Measurements from ENCODE around the gene TMEM86A. TPM values are rescaled to one million over a fixed set of nuclear protein-coding genes. Genes with fewer than 3 reads are reported as not detected.

Gene TMEM86A
- total RNA-seq, 2 experiments from 2014 or later = 0.11 to 0.34 TPM

GRCh38 chr11:18731441-18731840, 32.9 kb downstream of the TMEM86A start:
- ATAC-seq = peak; percentile 5
- ChIA-PET POLR2A (interaction anchor here (2.2 kb wide), 1 partner anchor 10 kb away, joined by 6 read pairs; no protein-coding TSS in a partner anchor), CTCF (interaction anchor here (0.6 to 3.1 kb wide), 41 partner anchors 8 to 625 kb away, joined by 3 to 33 read pairs (median 4); partner anchors contain the start of genes SAAL1 and UEVLD)
- DNase-seq = no peak
- Mint-ChIP-seq H3K27me3 (no peaks in the 10 kb centered on the region), H3K4me1 (ENCODE audit: low read depth) (peaks cover 5% of the 10 kb centered on the region), H3K27ac (no peak overlapping the region), H3K36me3 (ENCODE audit: low read depth) (no peaks in the 10 kb centered on the region), H3K9me3 (no peaks in the 10 kb centered on the region), H3K4me3 (no peak overlapping the region)
- TF ChIP-seq, protein P1, sequence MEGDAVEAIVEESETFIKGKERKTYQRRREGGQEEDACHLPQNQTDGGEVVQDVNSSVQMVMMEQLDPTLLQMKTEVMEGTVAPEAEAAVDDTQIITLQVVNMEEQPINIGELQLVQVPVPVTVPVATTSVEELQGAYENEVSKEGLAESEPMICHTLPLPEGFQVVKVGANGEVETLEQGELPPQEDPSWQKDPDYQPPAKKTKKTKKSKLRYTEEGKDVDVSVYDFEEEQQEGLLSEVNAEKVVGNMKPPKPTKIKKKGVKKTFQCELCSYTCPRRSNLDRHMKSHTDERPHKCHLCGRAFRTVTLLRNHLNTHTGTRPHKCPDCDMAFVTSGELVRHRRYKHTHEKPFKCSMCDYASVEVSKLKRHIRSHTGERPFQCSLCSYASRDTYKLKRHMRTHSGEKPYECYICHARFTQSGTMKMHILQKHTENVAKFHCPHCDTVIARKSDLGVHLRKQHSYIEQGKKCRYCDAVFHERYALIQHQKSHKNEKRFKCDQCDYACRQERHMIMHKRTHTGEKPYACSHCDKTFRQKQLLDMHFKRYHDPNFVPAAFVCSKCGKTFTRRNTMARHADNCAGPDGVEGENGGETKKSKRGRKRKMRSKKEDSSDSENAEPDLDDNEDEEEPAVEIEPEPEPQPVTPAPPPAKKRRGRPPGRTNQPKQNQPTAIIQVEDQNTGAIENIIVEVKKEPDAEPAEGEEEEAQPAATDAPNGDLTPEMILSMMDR (IDR thresholded peaks at IDR 0.05) = no peak
- intact Hi-C loops (cut with micrococcal nuclease) = loop anchor here (5.0 kb wide), 1 partner anchor 189 kb away; no protein-coding TSS in a partner anchor

DNA sequence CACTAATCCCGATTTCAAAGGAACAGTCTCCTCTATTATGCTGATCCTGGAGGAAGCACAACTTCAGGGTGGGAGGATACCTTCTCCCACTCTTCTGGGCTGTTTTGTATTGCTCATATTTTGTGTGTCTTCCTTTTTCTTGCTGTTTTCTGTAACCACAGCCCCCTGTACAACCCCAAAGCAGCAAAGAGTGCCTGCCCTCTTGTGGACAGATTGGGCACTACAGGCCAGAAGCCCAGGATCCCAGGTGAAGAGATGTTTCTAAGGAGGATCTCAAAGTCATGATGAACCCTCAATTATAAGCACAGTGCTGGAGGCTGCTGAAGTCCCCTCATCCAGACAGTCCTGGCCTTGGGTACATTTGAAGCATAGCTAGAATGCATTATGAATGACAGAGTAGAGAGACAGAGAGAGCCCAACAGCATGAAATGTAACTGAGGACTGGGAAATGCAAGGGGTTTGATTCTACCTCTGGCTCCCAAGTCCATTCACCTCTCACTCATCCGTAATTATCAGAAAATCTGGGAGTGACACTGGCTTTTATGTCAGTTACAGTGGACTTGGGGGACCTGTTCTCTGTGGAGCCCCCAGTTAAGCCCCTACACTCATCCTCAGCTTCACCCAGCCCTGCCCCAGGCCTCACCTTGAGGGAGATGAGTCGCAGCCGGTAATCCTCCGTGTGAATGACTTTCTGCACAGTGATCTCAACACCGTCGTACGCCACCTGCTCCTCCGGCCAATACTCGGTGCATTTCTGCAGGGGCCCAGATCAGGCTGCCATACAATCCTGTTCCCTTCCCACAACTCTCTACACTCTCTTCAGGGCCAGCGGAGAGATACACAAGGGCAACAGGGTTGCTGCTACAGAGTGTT, 33.6 kb downstream of the TMEM86A start:
- Mint-ChIP-seq H3K36me3 (ENCODE audit: low read depth) (no peaks in the 10 kb centered on the region), H3K9me3 (no peaks in the 10 kb centered on the region), H3K27me3 (no peaks in the 10 kb centered on the region), H3K4me1 (ENCODE audit: low read depth) (peaks cover 5% of the 10 kb centered on the region), H3K27ac (no peak overlapping the region), H3K4me3 (no peak overlapping the region)
- intact Hi-C loops (cut with micrococcal nuclease) = loop anchor here (5.0 kb wide), 1 partner anchor 190 kb away; no protein-coding TSS in a partner anchor
- TF ChIP-seq, protein P1 (IDR thresholded peaks at IDR 0.05) = peak; percentile 95
- peak; percentile 82 for DNase-seq
- ATAC-seq = peak; percentile 84
- ChIA-PET POLR2A (interaction anchor here (0.7 to 2.2 kb wide), 2 partner anchors 11 to 118 kb away, joined by 3 to 6 read pairs; no protein-coding TSS in a partner anchor), CTCF (interaction anchor here (0.7 to 3.1 kb wide), 38 partner anchors 8 to 488 kb away, joined by 3 to 33 read pairs (median 4); partner anchors contain the start of gene UEVLD)

- CTCF ChIA-PET = interaction anchor here (1.1 to 3.1 kb wide), 4 partner anchors 11 to 192 kb away, joined by 4 to 33 read pairs (median 13); no protein-coding TSS in a partner anchor
- POLR2A ChIA-PET = no interaction called here
- H3K27me3 Mint-ChIP-seq = no peaks in the 10 kb centered on the region
- intact Hi-C loops (cut with micrococcal nuclease) = loop anchor here (5.0 kb wide), 1 partner anchor 191 kb away; no protein-coding TSS in a partner anchor
- TF ChIP-seq, protein P1 (IDR thresholded peaks at IDR 0.05) = no peak
- H3K4me3 Mint-ChIP-seq = no peak overlapping the region
- ATAC-seq (no peak), DNase-seq (no peak)
- no peak overlapping the region for H3K27ac Mint-ChIP-seq
- H3K36me3 Mint-ChIP-seq (ENCODE audit: low read depth) = no peaks in the 10 kb centered on the region
- peaks cover 2% of the 10 kb centered on the region for H3K4me1 Mint-ChIP-seq (ENCODE audit: low read depth)
- H3K9me3 Mint-ChIP-seq = no peaks in the 10 kb centered on the region
These were observed 34.6 kb downstream of the TMEM86A start for GRCh38 chr11:18733202-18733601.

DNA sequence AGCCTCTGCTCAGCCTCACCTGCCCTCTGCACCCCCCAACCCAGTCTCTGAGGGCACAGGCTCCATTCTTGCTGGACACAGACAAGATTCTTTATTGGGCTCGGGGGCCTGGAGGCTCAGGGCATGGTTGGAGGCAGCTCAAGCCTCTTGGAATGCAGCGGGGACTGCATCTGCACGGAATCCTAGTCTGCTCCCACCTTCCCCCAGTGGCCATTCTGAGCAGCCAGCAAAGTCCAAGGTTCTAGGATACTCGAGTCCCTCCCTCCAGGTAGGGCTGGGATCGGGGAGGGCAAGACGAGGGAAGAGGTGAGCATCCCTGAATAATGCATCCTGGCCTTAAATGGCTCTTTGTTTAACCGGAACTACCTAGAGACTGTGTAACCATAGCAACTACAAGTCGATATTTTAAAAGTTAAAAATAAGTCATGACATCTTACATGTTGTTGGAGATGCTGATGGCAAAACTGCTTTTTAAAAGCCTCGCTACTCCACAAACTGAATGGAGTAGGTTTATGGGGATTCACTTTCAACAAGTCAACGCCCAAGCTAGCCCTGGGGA, 38.1 kb downstream of the TMEM86A start:
- ChIA-PET CTCF (interaction anchor here (0.9 to 2.4 kb wide), 3 partner anchors 9 to 28 kb away, joined by 3 to 15 read pairs (median 6); no protein-coding TSS in a partner anchor), POLR2A (interaction anchor here (1.0 kb wide), 1 partner anchor 9 kb away, joined by 3 read pairs; no protein-coding TSS in a partner anchor)
- intact Hi-C loops (cut with micrococcal nuclease) = no loop called here
- Mint-ChIP-seq H3K36me3 (ENCODE audit: low read depth) (no peaks in the 10 kb centered on the region), H3K4me1 (ENCODE audit: low read depth) (peaks cover 2% of the 10 kb centered on the region), H3K27ac (no peak overlapping the region), H3K9me3 (no peaks in the 10 kb centered on the region), H3K4me3 (no peak overlapping the region), H3K27me3 (no peaks in the 10 kb centered on the region)
- TF ChIP-seq, protein P1 (IDR thresholded peaks at IDR 0.05) = no peak
- no peak for DNase-seq
- ATAC-seq = no peak

All from activated CD8-positive, alpha-beta T cell treated with anti-CD3 and anti-CD28 coated beads for 36 hours (primary cell).